ENCODE data around the gene LITAF.

LITAF gene

GRCh38 chr16:11621539-11621919, 34.8 kb upstream of the LITAF start:
- TF ChIP-seq CTCF (IDR thresholded peaks at IDR 0.05; ENCODE audit: low read length, missing control alignments), result no peak
- no peak overlapping the region for H3K4me3 ChIP-seq (replicated peaks; ENCODE audit: low read depth, low read length)

GRCh38 chr16:11620243-11621003, 33.7 kb upstream of the LITAF start:
- DNase-seq (ENCODE audit: low read depth), result no peak
- TF ChIP-seq CTCF (IDR thresholded peaks at IDR 0.05; ENCODE audit: low read length, missing control alignments), result no peak
- no peak overlapping the region for H3K4me3 ChIP-seq (replicated peaks; ENCODE audit: low read depth, low read length)

More at GRCh38 chr16:11621539-11621919, 34.8 kb upstream of the LITAF start:
- DNase-seq (ENCODE audit: low read depth), result no peak

- no peak for DNase-seq (ENCODE audit: low read depth)
- TF ChIP-seq CTCF (IDR thresholded peaks at IDR 0.05; ENCODE audit: low read length, missing control alignments), result no peak
- H3K4me3 ChIP-seq (replicated peaks; ENCODE audit: low read depth, low read length), result no peak overlapping the region
These were observed 32.7 kb upstream of the LITAF start for GRCh38 chr16:11619327-11619851.

- no peak overlapping the region for H3K4me3 ChIP-seq (replicated peaks; ENCODE audit: low read depth, low read length)
- no peak for TF ChIP-seq CTCF (IDR thresholded peaks at IDR 0.05; ENCODE audit: low read length, missing control alignments)
- DNase-seq (ENCODE audit: low read depth), result no peak
These were observed 31.5 kb upstream of the LITAF start for GRCh38 chr16:11618107-11618717.

GRCh38 chr16:11615748-11616447, 29.2 kb upstream of the LITAF start:
- no peak for TF ChIP-seq CTCF (IDR thresholded peaks at IDR 0.05; ENCODE audit: low read length, missing control alignments)
- no peak for DNase-seq (ENCODE audit: low read depth)
- no peak overlapping the region for H3K4me3 ChIP-seq (replicated peaks; ENCODE audit: low read depth, low read length)

GRCh38 chr16:11614587-11615175, 28.0 kb upstream of the LITAF start:
- no peak for DNase-seq (ENCODE audit: low read depth)
- no peak overlapping the region for H3K4me3 ChIP-seq (replicated peaks; ENCODE audit: low read depth, low read length)
- TF ChIP-seq CTCF (IDR thresholded peaks at IDR 0.05; ENCODE audit: low read length, missing control alignments), result no peak
